Smooth muscle cell (in vitro differentiated cells): Measurements from ENCODE around the gene PSENEN. TPM values are rescaled to one million over a fixed set of nuclear protein-coding genes. Genes with fewer than 3 reads are reported as not detected.

ENCODE experiments used
- DNase-seq: peaks from one replicate; lab custom pipeline; 2025; ENCODE audit not compliant: unreplicated experiment; lab: John Stamatoyannopoulos, UW
- H2AFZ ChIP-seq: fragments of 200-600 bp; sonication (generic); 2 replicates; pipeline ENCODE4 v1.6.0; 2016; ENCODE audit warnings: antibody characterized with exemption, low read depth, mild to moderate bottlenecking
- H3F3A ChIP-seq: fragments of 200-600 bp; sonication (generic); 2 replicates; pipeline ENCODE4 v1.6.0; 2017; ENCODE audit warnings: antibody characterized with exemption, low read depth
- H3K27ac ChIP-seq: fragments of 200-600 bp; sonication (generic); 2 replicates; pipeline ENCODE4 v1.5.1; 2016; ENCODE audit warnings: low read depth, mild to moderate bottlenecking
- H3K27me3 ChIP-seq: fragments of 200-600 bp; sonication (generic); 2 replicates; pipeline ENCODE4 v1.6.1; 2016; ENCODE audit warnings: low read depth, mild to moderate bottlenecking
- H3K36me3 ChIP-seq: fragments of 200-600 bp; sonication (generic); 2 replicates; pipeline ENCODE4 v1.5.1; 2016; ENCODE audit warnings: low read depth
- H3K4me1 ChIP-seq: fragments of 200-600 bp; sonication (generic); 2 replicates; pipeline ENCODE4 v1.5.1; 2016; ENCODE audit warnings: low read depth
- H3K4me2 ChIP-seq: fragments of 200-600 bp; sonication (generic); 2 replicates; pipeline ENCODE4 v1.6.0; 2016; ENCODE audit warnings: mild to moderate bottlenecking
- H3K4me3 ChIP-seq: fragments of 200-600 bp; sonication (generic); 2 replicates; pipeline ENCODE4 v1.5.1; 2016; ENCODE audit warnings: mild to moderate bottlenecking
- H3K79me2 ChIP-seq: fragments of 200-600 bp; sonication (generic); 2 replicates; pipeline ENCODE4 v1.6.0; 2016; ENCODE audit warnings: low read depth, mild to moderate bottlenecking
- H3K9ac ChIP-seq: fragments of 200-600 bp; sonication (generic); 2 replicates; pipeline ENCODE4 v1.6.0; 2016; ENCODE audit warnings: low read depth
- H3K9me3 ChIP-seq: fragments of 200-600 bp; sonication (generic); replicated peaks from 2 replicates; pipeline ENCODE4 v1.5.1; 2016; ENCODE audit warnings: low read depth
- H4K20me1 ChIP-seq: fragments of 200-600 bp; sonication (generic); 2 replicates; pipeline ENCODE4 v1.6.0; 2016; ENCODE audit warnings: low read depth
- WGBS: methylation state at CpG from one replicate; pipeline ENCODE4 v1.1.7; 2016; ENCODE audit warnings: low lambda C conversion rate; 5-methylcytosine and 5-hydroxymethylcytosine counted together
- polyA plus RNA-seq: library from polyadenylated mRNA; unstranded; fragments of >200 nt; fragmentation: Nextera tagmentation; extraction: Ambion mirVana; gene quantifications from 2 replicates; pipeline ENCODE4 v1.2.1, GENCODE V29; 2016
- total RNA-seq: library from RNA; depleted of rRNA; stranded (reverse); fragments of >200 nt; gene quantifications from 2 replicates; pipeline ENCODE4 v1.2.3, GENCODE V29; 2014
- TF ChIP-seq, protein P1 (sequence below): fragments of 200-600 bp; sonication (generic); IDR thresholded peaks from 2 replicates; pipeline ENCODE4 v1.5.1; 2017; ENCODE audit warnings: borderline replicate concordance, mild to moderate bottlenecking, antibody characterized with exemption; ENCODE audit not compliant: insufficient read depth, poor library complexity, severe bottlenecking

Gene PSENEN
- total and polyA plus RNA-seq, 2 experiments from 2014 or later: 65.4 to 137 TPM

DNA sequence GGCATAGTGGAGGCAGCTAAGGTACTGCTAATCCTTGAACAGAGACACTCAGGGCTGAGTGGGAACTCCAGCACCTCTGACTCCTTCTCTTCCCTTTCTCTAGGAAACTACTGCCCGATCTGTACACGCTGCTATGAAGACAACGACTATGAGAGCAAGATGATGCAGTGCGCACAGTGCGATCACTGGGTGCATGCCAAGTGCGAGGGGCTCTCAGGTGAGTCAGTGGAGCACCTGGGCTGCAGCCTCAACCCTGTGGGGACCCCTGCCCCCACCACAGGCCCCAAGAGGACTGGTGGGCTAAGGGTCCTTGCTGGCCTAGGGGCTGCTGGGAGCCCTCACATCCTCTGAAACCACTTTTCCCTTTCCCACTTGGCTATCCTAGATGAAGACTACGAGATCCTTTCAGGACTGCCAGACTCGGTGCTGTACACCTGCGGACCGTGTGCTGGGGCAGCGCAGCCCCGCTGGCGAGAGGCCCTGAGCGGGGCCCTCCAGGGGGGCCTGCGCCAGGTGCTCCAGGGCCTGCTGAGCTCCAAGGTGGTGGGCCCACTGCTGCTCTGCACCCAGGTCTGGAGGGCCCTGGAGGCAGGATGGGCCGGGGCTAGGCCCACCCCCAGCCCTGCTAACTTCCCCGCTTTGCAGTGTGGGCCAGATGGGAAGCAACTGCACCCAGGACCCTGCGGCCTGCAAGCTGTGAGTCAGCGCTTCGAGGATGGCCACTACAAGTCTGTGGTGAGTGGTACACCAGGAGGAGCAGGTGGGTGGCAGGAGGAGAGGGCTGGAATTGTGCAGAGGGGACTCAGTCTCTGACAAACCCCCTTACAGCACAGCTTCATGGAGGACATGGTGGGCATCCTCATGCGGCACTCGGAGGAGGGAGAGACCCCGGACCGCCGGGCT, 18.1 kb upstream of the PSENEN start:
- no peak overlapping the region for H3K4me3 ChIP-seq
- WGBS: 97% methylated on average over 25 of the region's 25 CpGs
- H3F3A ChIP-seq: no peaks in the 10 kb centered on the region
- H3K27me3 ChIP-seq: no peaks in the 10 kb centered on the region
- H3K9me3 ChIP-seq: no peaks in the 10 kb centered on the region
- no peak for DNase-seq
- H4K20me1 ChIP-seq: peaks cover 12% of the 10 kb centered on the region
- no peak overlapping the region for H3K4me2 ChIP-seq
- no peak overlapping the region for H3K9ac ChIP-seq
- no peaks in the 10 kb centered on the region for H3K4me1 ChIP-seq
- H2AFZ ChIP-seq: no peak overlapping the region
- H3K36me3 ChIP-seq: peaks cover 6% of the 10 kb centered on the region
- H3K27ac ChIP-seq: no peak overlapping the region
- peaks cover 4% of the 10 kb centered on the region for H3K79me2 ChIP-seq
- TF ChIP-seq, protein P1, sequence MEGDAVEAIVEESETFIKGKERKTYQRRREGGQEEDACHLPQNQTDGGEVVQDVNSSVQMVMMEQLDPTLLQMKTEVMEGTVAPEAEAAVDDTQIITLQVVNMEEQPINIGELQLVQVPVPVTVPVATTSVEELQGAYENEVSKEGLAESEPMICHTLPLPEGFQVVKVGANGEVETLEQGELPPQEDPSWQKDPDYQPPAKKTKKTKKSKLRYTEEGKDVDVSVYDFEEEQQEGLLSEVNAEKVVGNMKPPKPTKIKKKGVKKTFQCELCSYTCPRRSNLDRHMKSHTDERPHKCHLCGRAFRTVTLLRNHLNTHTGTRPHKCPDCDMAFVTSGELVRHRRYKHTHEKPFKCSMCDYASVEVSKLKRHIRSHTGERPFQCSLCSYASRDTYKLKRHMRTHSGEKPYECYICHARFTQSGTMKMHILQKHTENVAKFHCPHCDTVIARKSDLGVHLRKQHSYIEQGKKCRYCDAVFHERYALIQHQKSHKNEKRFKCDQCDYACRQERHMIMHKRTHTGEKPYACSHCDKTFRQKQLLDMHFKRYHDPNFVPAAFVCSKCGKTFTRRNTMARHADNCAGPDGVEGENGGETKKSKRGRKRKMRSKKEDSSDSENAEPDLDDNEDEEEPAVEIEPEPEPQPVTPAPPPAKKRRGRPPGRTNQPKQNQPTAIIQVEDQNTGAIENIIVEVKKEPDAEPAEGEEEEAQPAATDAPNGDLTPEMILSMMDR: no peak

DNA sequence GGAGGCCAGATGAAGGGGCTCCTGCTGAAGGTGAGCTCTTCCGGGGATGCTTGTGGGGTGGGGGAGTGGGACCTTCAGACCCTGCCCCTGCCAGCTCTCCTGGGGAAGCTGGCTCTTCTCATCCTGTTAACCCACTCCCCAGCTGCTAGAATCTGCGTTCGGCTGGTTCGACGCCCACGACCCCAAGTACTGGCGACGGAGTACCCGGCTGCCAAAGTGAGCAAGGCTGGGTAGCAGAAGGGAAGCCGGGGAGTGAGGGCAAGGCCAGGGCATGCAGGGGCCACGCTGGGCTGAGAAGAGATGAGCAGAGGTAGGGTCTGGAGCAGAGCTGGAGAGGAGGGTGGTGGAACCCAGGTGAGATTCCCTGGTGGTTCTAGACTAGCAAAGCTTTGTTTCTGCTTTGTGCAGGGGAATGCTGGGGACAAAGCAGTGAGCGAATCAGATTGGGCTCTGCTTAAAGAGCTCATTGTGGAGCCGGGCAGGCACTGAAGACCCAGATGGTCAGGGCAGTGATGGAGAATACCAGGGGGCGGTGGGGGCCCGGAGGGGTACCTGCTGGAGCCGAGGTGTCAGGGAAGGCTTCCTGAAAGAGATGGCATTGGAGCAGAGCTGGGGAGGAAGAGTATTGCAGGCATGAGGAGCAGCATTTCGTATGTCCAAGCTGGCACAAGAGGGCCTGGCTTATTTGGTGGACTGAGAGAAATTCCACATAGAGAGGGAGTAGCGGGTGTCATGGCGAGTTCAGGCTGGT, 17.3 kb upstream of the PSENEN start:
- no peaks in the 10 kb centered on the region for H3K9me3 ChIP-seq
- 98% methylated on average over 17 of the region's 19 CpGs for WGBS
- TF ChIP-seq, protein P1: no peak
- no peaks in the 10 kb centered on the region for H3F3A ChIP-seq
- H3K79me2 ChIP-seq: no peaks in the 10 kb centered on the region
- no peaks in the 10 kb centered on the region for H3K4me1 ChIP-seq
- H3K4me2 ChIP-seq: no peak overlapping the region
- peaks cover 6% of the 10 kb centered on the region for H3K36me3 ChIP-seq
- H2AFZ ChIP-seq: no peak overlapping the region
- H3K9ac ChIP-seq: no peak overlapping the region
- no peak for DNase-seq
- no peaks in the 10 kb centered on the region for H3K27me3 ChIP-seq
- peaks cover 16% of the 10 kb centered on the region for H4K20me1 ChIP-seq
- H3K27ac ChIP-seq: no peak overlapping the region
- no peak overlapping the region for H3K4me3 ChIP-seq

DNA sequence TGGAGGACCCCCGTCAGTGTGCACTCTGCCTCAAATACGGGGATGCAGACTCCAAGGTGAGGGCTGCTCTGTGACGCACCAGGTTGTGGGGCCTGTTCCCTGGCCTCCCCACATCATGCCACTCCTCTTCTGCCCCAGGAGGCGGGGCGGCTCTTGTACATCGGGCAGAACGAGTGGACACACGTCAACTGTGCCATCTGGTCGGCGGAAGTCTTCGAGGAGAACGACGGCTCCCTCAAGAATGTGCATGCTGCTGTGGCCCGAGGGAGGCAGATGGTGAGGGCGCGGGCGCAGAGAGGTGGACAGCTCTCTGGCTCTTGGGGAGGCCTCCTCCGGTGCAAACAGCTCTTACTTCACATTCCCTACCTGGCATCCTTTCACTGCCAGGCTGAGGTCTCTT, 16.4 kb upstream of the PSENEN start:
- Histone ChIP-seq H3K4me2 (no peak overlapping the region), H3F3A (no peaks in the 10 kb centered on the region), H3K27ac (no peak overlapping the region), H2AFZ (no peak overlapping the region), H3K4me1 (no peaks in the 10 kb centered on the region), H3K9ac (no peak overlapping the region), H3K4me3 (no peak overlapping the region), H3K9me3 (no peaks in the 10 kb centered on the region), H3K27me3 (no peaks in the 10 kb centered on the region), H3K36me3 (peaks cover 6% of the 10 kb centered on the region), H4K20me1 (peaks cover 16% of the 10 kb centered on the region), H3K79me2 (no peaks in the 10 kb centered on the region)
- no peak for DNase-seq
- TF ChIP-seq, protein P1: no peak
- WGBS: 98% methylated on average over 18 of the region's 18 CpGs
